BE2C (cell line): Measurements from ENCODE around the gene DGKH.

Experiments
- DNase-seq: peaks from one replicate; pipeline ENCODE4 v3.0.0-alpha.2; 2020
- H3K27me3 ChIP-seq: fragments of 250-450 bp; sonication (Bioruptor Pico); 2 replicates; pipeline ENCODE4 v1.5.1; 2020; ENCODE audit warnings: mild to moderate bottlenecking
- H3K36me3 ChIP-seq: fragments of 250-450 bp; sonication (Bioruptor Pico); 2 replicates; pipeline ENCODE4 v1.5.1; 2020; ENCODE audit warnings: mild to moderate bottlenecking
- H3K4me1 ChIP-seq: fragments of 250-450 bp; sonication (Bioruptor Pico); 2 replicates; pipeline ENCODE4 v1.5.1; 2020
- H3K4me3 ChIP-seq: 2 replicates; pipeline ENCODE4 v1.5.1; 2011; ENCODE audit warnings: low read depth, low read length
- H3K9me3 ChIP-seq: fragments of 250-450 bp; sonication (Bioruptor Pico); 2 replicates; pipeline ENCODE4 v1.5.1; 2020
- TF ChIP-seq, protein P1 (sequence below): IDR thresholded peaks from 2 replicates; pipeline ENCODE4 v1.5.1; 2012; ENCODE audit warnings: mild to moderate bottlenecking, low read depth, low read length

The DGKH gene

GRCh38 chr13:42114912-42115311 is 66.5 kb downstream of the DGKH start:
- Histone ChIP-seq H3K36me3 (no peaks in the 10 kb centered on the region), H3K4me1 (no peaks in the 10 kb centered on the region; the same call in 1 of the 2 replicates), H3K4me3 (no peak overlapping the region), H3K27me3 (no peaks in the 10 kb centered on the region), H3K9me3 (no peaks in the 10 kb centered on the region)
- TF ChIP-seq, protein P1, sequence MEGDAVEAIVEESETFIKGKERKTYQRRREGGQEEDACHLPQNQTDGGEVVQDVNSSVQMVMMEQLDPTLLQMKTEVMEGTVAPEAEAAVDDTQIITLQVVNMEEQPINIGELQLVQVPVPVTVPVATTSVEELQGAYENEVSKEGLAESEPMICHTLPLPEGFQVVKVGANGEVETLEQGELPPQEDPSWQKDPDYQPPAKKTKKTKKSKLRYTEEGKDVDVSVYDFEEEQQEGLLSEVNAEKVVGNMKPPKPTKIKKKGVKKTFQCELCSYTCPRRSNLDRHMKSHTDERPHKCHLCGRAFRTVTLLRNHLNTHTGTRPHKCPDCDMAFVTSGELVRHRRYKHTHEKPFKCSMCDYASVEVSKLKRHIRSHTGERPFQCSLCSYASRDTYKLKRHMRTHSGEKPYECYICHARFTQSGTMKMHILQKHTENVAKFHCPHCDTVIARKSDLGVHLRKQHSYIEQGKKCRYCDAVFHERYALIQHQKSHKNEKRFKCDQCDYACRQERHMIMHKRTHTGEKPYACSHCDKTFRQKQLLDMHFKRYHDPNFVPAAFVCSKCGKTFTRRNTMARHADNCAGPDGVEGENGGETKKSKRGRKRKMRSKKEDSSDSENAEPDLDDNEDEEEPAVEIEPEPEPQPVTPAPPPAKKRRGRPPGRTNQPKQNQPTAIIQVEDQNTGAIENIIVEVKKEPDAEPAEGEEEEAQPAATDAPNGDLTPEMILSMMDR, result no peak
- DNase-seq, result no peak

DNA sequence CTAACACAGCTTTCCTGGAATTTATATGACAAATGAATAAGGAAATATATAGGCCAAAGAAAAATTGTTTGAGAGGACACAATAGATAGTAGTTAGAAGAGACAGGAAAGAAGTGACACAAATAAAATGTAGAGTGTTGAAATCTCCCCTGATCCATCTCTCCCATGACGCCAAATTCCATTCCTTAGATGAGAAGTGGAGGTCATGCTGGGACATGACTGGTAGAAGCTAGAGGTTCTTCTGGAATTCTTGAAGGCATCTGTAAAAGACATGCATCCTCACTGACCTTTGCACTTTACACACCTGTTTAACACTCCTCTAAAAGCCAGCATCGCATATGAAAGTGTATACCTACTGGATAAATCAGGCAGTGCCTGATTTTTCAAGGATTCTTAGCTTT is 67.8 kb downstream of the DGKH start:
- no peak for DNase-seq
- Histone ChIP-seq H3K4me3 (no peak overlapping the region), H3K36me3 (no peaks in the 10 kb centered on the region), H3K9me3 (no peaks in the 10 kb centered on the region), H3K4me1 (no peaks in the 10 kb centered on the region; the same call in 1 of the 2 replicates), H3K27me3 (no peaks in the 10 kb centered on the region)
- TF ChIP-seq, protein P1, result no peak

- H3K9me3 ChIP-seq, result no peaks in the 10 kb centered on the region
These were observed 70.6 kb downstream of the DGKH start for GRCh38 chr13:42119041-42119440.

GRCh38 chr13:42119875-42120274 is 71.4 kb downstream of the DGKH start:
- TF ChIP-seq, protein P1, result no peak
- H3K9me3 ChIP-seq, result no peaks in the 10 kb centered on the region
- no peak overlapping the region for H3K4me3 ChIP-seq
- peaks cover 6% of the 10 kb centered on the region for H3K4me1 ChIP-seq
- no peaks in the 10 kb centered on the region for H3K36me3 ChIP-seq
- no peak for DNase-seq
- no peaks in the 10 kb centered on the region for H3K27me3 ChIP-seq

More at GRCh38 chr13:42119041-42119440, 70.6 kb downstream of the DGKH start:
- TF ChIP-seq, protein P1, result no peak
- Histone ChIP-seq H3K4me1 (no peaks in the 10 kb centered on the region; the same call in 1 of the 2 replicates), H3K27me3 (no peaks in the 10 kb centered on the region), H3K4me3 (no peak overlapping the region), H3K36me3 (no peaks in the 10 kb centered on the region)
- DNase-seq, result no peak

DNA sequence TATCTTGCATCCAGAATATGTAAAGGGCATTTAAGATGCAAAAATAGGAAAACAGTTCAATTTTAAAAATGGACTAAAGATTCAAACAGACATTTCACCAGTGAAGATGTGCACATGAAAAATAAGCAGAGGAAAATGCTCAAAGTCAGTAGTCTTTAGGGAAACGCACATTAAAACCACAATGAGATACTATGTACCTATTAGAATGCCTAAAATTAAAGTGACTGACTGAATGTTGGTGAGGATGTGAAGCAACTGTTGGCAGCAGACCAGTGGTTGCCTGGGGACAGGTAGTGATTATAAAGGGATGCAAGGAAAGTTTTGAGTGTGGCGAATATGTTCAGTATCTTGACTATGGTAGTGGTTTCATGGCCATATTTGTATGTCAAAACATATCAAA is 75.2 kb downstream of the DGKH start:
- Histone ChIP-seq H3K9me3 (no peaks in the 10 kb centered on the region), H3K4me3 (no peak overlapping the region), H3K4me1 (peaks cover 10% of the 10 kb centered on the region), H3K27me3 (no peaks in the 10 kb centered on the region), H3K36me3 (no peaks in the 10 kb centered on the region)
- TF ChIP-seq, protein P1, result no peak
- no peak for DNase-seq

DNA sequence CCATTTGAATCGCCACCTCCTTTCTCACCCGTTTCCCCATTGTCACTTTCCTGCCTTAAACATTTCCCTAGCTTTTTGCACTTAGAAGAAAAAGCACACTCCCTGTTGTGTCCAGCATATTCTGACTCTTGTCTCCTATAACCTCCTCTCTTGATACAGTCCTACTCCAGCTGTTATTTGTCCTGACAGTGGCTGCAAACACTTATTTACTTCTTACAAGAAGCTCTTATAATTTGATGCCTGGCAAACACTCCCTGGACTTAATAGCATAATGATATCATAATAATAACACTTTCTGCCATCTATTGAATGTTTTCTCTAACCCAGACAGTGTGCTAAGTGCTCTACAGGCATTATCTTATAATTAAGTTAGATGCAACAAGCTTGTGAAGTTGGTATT is 76.6 kb downstream of the DGKH start:
- DNase-seq, result no peak
- H3K9me3 ChIP-seq, result no peaks in the 10 kb centered on the region
- no peaks in the 10 kb centered on the region for H3K36me3 ChIP-seq
- no peaks in the 10 kb centered on the region for H3K27me3 ChIP-seq
- TF ChIP-seq, protein P1, result no peak
- no peak overlapping the region for H3K4me3 ChIP-seq
- H3K4me1 ChIP-seq, result peaks cover 10% of the 10 kb centered on the region
